Keratinocyte (primary cell): ENCODE measurements around the gene CPA5. TPM values are rescaled to one million over a fixed set of nuclear protein-coding genes. Genes with fewer than 3 reads are reported as not detected.

Source experiments
- DNase-seq: peaks from one replicate; pipeline ENCODE4 v3.0.0-alpha.2; 2011; ENCODE audit warnings: low read depth, missing footprints, low spot score
- FAIRE-seq: peaks from 2 replicates; lab custom pipeline; 2011; peaks lifted over from hg19 to GRCh38; lab: Jason Lieb, UNC
- H2AFZ ChIP-seq: 2 replicates; pipeline ENCODE4 v1.6.0; 2012; ENCODE audit warnings: low read length, control low read depth, inconsistent platforms; ENCODE audit not compliant: control insufficient read depth
- H3K27ac ChIP-seq: 2 replicates; pipeline ENCODE4 v1.5.1; 2011; ENCODE audit warnings: low read length; ENCODE audit not compliant: control insufficient read depth, insufficient read depth
- H3K27me3 ChIP-seq: 3 replicates; pipeline ENCODE4 v1.6.0; 2011; ENCODE audit warnings: low read length; ENCODE audit not compliant: control insufficient read depth, insufficient read depth; ENCODE audit errors: extremely low read depth
- H3K36me3 ChIP-seq, 2 experiments: 2 replicates in 1 of 2; 3 replicates in 1 of 2; pipeline ENCODE4 v1.5.1; 2011; ENCODE audit warnings: low read length in 2 of 2, mild to moderate bottlenecking in 1 of 2; ENCODE audit not compliant: control insufficient read depth in 2 of 2, insufficient read depth in 2 of 2; ENCODE audit errors: extremely low read depth in 1 of 2
- H3K4me1 ChIP-seq: 3 replicates; pipeline ENCODE4 v1.5.1; 2011; ENCODE audit warnings: low read length; ENCODE audit not compliant: control insufficient read depth, insufficient read depth; ENCODE audit errors: extremely low read depth
- H3K4me2 ChIP-seq: 3 replicates; pipeline ENCODE4 v1.6.0; 2011; ENCODE audit warnings: low read depth, low read length; ENCODE audit not compliant: control insufficient read depth, insufficient read depth; ENCODE audit errors: extremely low read depth
- H3K4me3 ChIP-seq, 3 experiments: fragments of 200-600 bp in 1 of 3; sonication (generic) in 1 of 3; 2 replicates in 2 of 3; 3 replicates in 1 of 3; pipeline ENCODE4 v1.5.1; 2011 to 2016; ENCODE audit warnings: low read length in 3 of 3, mild to moderate bottlenecking in 3 of 3, control low read depth in 2 of 3, inconsistent platforms in 1 of 3, low read depth in 1 of 3, mixed read lengths in 1 of 3, mixed run types in 1 of 3, moderate library complexity in 1 of 3; ENCODE audit not compliant: control insufficient read depth in 2 of 3, insufficient read depth in 2 of 3; ENCODE audit errors: extremely low read depth in 1 of 3
- H3K79me2 ChIP-seq: 2 replicates; pipeline ENCODE4 v1.6.0; 2012; ENCODE audit warnings: low read length; ENCODE audit not compliant: control insufficient read depth, insufficient read depth
- H3K9ac ChIP-seq: 3 replicates; pipeline ENCODE4 v1.6.0; 2011; ENCODE audit warnings: low read length; ENCODE audit not compliant: control insufficient read depth, insufficient read depth; ENCODE audit errors: extremely low read depth
- H3K9me1 ChIP-seq: 3 replicates; pipeline ENCODE4 v1.6.0; 2011; ENCODE audit warnings: low read length; ENCODE audit not compliant: control insufficient read depth, insufficient read depth; ENCODE audit errors: extremely low read depth
- H3K9me3 ChIP-seq: 2 replicates; pipeline ENCODE4 v1.5.1; 2012; ENCODE audit warnings: low read depth, low read length; ENCODE audit not compliant: control insufficient read depth
- H4K20me1 ChIP-seq: 3 replicates; pipeline ENCODE4 v1.6.0; 2011; ENCODE audit warnings: low read length; ENCODE audit not compliant: control insufficient read depth, insufficient read depth; ENCODE audit errors: extremely low read depth
- CTCF ChIP-seq, 3 experiments: IDR thresholded peaks in 1 of 3; conservative IDR thresholded peaks in 1 of 3; optimal IDR thresholded peaks in 1 of 3; 2 replicates in 2 of 3; 3 replicates in 1 of 3; pipeline versions ENCODE3 to v1.5.1; 2011; ENCODE audit warnings: low read length in 3 of 3, mild to moderate bottlenecking in 3 of 3, moderate library complexity in 2 of 3, control low read depth in 1 of 3, inconsistent platforms in 1 of 3; ENCODE audit not compliant: insufficient read depth in 2 of 3; ENCODE audit errors: extremely low read depth in 1 of 3
- EZH2 ChIP-seq: IDR thresholded peaks from one replicate; pipeline ENCODE4 v1.6.1; 2012; ENCODE audit warnings: inconsistent platforms, mild to moderate bottlenecking, low read length, moderate library complexity
- dilution Hi-C: fragments of 300-500 bp; cut with MboI; formaldehyde crosslinking; loops from one replicate; pipeline ENCODE4 v1.7.0; 2020; ENCODE audit warnings: low sequenced_read_pairs; ENCODE audit not compliant: extremely low pct_ligation_motif_present
- polyA plus RNA-seq, 5 experiments: library from polyadenylated mRNA; depleted of rRNA in 3 of 5; stranded (reverse) in 3 of 5; stranded (forward) in 1 of 5; unstranded in 1 of 5; fragments of >200 nt; gene quantifications; 1 replicate in 1 of 5; 2 replicates in 3 of 5; 3 replicates in 1 of 5; pipeline versions ENCODE4 v1.2.1 to v1.2.3, GENCODE V29; 2011 to 2012; ENCODE audit warnings: missing spikeins in 2 of 5, low read depth in 1 of 5, low replicate concordance in 1 of 5

CPA5 gene
- polyA plus RNA-seq, 1 donor (not counting 4 experiments of a cell fraction or from before 2014, with no cell fraction given), result 0.24 TPM

DNA sequence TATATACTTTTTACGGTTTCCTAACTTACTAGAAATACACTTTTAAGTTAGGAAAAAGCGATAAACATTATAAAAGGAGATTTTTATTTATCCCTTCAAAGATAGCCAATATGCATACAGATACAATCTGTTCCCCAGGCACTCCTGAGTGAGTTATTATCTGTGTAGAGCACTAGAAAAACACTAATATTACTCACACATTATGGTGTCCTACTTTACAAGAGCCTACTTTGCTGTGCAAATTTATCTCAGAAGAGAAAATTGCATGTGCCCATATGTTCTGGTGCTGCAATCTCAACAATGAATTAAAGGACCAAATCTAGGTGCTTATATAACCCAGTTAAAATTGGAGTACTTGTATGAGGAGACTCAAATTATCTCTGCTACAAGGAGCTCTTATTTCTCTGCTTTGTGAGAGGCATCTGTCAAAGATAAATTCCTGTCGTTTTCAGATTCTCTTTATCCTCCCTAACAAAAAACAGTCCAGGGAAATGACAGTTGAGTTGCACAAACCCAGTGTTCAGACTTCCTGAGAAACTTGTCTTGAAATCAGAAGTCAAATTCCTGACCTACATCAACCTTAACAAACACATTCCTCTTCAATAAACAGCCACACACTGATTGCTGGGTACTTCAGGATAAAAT, 64.6 kb downstream of the CPA5 start:
- Histone ChIP-seq H3K9ac (no peak overlapping the region), H3K4me1 (no peaks in the 10 kb centered on the region), H3K9me1 (no peaks in the 10 kb centered on the region), H3K4me3 (no peak overlapping the region), H3K79me2 (no peaks in the 10 kb centered on the region), H3K27ac (no peak overlapping the region), H3K27me3 (no peaks in the 10 kb centered on the region), H3K9me3 (no peaks in the 10 kb centered on the region), H4K20me1 (no peaks in the 10 kb centered on the region), H3K36me3 (no peaks in the 10 kb centered on the region), H2AFZ (no peak overlapping the region), H3K4me2 (no peak overlapping the region)
- no peak for FAIRE-seq
- no peak for TF ChIP-seq EZH2
- dilution Hi-C loops, result no loop called here
- DNase-seq, result no peak

GRCh38 chr7:130409712-130410072, 65.1 kb downstream of the CPA5 start:
- Histone ChIP-seq H3K4me3 (no peak overlapping the region), H3K36me3 (no peaks in the 10 kb centered on the region), H2AFZ (no peak overlapping the region), H3K9me3 (no peaks in the 10 kb centered on the region), H3K79me2 (no peaks in the 10 kb centered on the region), H4K20me1 (no peaks in the 10 kb centered on the region), H3K4me1 (no peaks in the 10 kb centered on the region), H3K27ac (no peak overlapping the region), H3K4me2 (no peak overlapping the region), H3K9me1 (no peaks in the 10 kb centered on the region), H3K9ac (no peak overlapping the region), H3K27me3 (no peaks in the 10 kb centered on the region)
- TF ChIP-seq EZH2, result no peak
- TF ChIP-seq CTCF (optimal IDR thresholded peaks at IDR 0.05 in 1 of 3, IDR thresholded peaks at IDR 0.05 in 1 of 3, conservative IDR thresholded peaks at IDR 0.05 in 1 of 3; ENCODE audit: extremely low read depth in 1 of 3, insufficient read depth in 2 of 3, low read length in 3 of 3), result no peak
- dilution Hi-C loops, result no loop called here
- no peak for DNase-seq
- no peak for FAIRE-seq
